Lower leg skin (tissue), 3 donors: ENCODE measurements around the gene STK33.

Experiments
- POLR2A ChIP-seq, 2 donors: fragments of 450-650 bp; IDR thresholded peaks; one replicate each; pipeline ENCODE4 v1.6.1; 2016 to 2017; ENCODE audit warnings: antibody characterized with exemption in 2 of 2, mild to moderate bottlenecking in 1 of 2, moderate library complexity in 1 of 2
- TF ChIP-seq, protein P1 (sequence below), 3 donors: fragments of 450-650 bp; IDR thresholded peaks; one replicate each; pipeline ENCODE4 v1.5.1; 2016; ENCODE audit warnings: antibody characterized with exemption in 3 of 3, mild to moderate bottlenecking in 3 of 3, moderate library complexity in 2 of 3

GRCh38 chr11:8459711-8460399 is 134.2 kb downstream of the STK33 start:
- TF ChIP-seq, protein P1, sequence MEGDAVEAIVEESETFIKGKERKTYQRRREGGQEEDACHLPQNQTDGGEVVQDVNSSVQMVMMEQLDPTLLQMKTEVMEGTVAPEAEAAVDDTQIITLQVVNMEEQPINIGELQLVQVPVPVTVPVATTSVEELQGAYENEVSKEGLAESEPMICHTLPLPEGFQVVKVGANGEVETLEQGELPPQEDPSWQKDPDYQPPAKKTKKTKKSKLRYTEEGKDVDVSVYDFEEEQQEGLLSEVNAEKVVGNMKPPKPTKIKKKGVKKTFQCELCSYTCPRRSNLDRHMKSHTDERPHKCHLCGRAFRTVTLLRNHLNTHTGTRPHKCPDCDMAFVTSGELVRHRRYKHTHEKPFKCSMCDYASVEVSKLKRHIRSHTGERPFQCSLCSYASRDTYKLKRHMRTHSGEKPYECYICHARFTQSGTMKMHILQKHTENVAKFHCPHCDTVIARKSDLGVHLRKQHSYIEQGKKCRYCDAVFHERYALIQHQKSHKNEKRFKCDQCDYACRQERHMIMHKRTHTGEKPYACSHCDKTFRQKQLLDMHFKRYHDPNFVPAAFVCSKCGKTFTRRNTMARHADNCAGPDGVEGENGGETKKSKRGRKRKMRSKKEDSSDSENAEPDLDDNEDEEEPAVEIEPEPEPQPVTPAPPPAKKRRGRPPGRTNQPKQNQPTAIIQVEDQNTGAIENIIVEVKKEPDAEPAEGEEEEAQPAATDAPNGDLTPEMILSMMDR (IDR thresholded peaks at IDR 0.05), result no peak
- no peak for TF ChIP-seq POLR2A (IDR thresholded peaks at IDR 0.05)
